ENCODE results near the gene MAPKAP1. TPM values are rescaled to one million over a fixed set of nuclear protein-coding genes. Genes with fewer than 3 reads are reported as not detected.
A peak's percentile ranks its signal among the peaks of the same experiment; 100 is the strongest.
"Not testable (repeated sequence)": the region's sequence is repeated elsewhere in the genome, so short reads cannot be mapped to it uniquely, and the experiment has no call there.

Gene MAPKAP1
- total RNA-seq, 2 experiments from 2014 or later: 55.3 to 57.9 TPM

DNA sequence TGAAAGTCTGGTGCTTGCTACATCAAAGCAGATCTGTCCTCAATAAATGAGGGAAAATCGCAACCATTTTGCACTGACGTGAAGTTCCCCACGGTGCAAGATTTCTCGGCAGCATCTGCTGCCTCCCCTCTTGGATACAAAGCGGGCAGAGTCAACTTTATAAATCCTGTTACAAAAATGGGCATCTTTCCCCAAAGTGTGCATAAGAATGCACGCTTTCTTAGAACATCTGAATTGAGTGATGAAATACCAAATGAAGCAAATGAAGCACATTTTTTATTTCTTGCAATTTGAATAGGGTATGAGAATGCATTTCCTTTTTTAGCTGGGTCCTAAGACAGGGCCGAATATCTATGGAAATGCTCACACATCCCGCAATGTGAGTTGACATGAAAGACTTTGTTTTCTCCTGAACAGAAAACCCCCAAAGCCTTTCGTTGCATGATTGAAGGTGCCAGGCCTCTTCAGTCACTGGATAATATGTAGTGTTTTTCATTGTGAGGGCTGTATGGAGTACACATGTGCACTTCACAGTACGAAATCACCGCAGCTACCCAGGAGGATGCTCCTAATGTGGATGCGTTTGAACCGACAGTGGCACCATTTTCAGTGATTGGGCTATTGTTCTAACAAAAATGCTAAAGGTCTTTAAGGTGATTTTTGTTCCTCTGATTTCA, 19.6 kb upstream of the MAPKAP1 start:
- no peaks in the 10 kb centered on the region for H3K4me1 Mint-ChIP-seq (ENCODE audit: low read depth)
- no peaks in the 10 kb centered on the region for H3K27me3 Mint-ChIP-seq
- H3K9me3 Mint-ChIP-seq: no peaks in the 10 kb centered on the region
- H3K36me3 Mint-ChIP-seq: no peaks in the 10 kb centered on the region
- POLR2A ChIA-PET: no interaction called here
- CTCF ChIA-PET: no interaction called here
- H3K4me3 Mint-ChIP-seq: no peak overlapping the region
- H3K27ac Mint-ChIP-seq: no peak overlapping the region
- DNase-seq: no peak
- intact Hi-C loops (cut with micrococcal nuclease): no loop called here

GRCh38 chr9:125707472-125707804, 430 bp upstream of the MAPKAP1 start:
- no peaks in the 10 kb centered on the region for H3K9me3 Mint-ChIP-seq
- peak overlapping the region; percentile 77 for H3K27ac Mint-ChIP-seq
- POLR2A ChIA-PET: interaction anchor here (1.2 to 1.7 kb wide), 4 partner anchors 38 to 186 kb away, joined by 4 to 9 read pairs (median 4); no protein-coding TSS in a partner anchor
- intact Hi-C loops (cut with micrococcal nuclease): loop anchor here (1.0 to 2.0 kb wide), 2 partner anchors 39 to 57 kb away; no protein-coding TSS in a partner anchor
- H3K4me3 Mint-ChIP-seq: peak overlapping the region; percentile 77
- peaks cover 5% of the 10 kb centered on the region for H3K36me3 Mint-ChIP-seq
- H3K27me3 Mint-ChIP-seq: no peaks in the 10 kb centered on the region
- DNase-seq: no peak
- peaks cover 35% of the 10 kb centered on the region for H3K4me1 Mint-ChIP-seq (ENCODE audit: low read depth)
- CTCF ChIA-PET: interaction anchor here (1.2 to 2.0 kb wide), 4 partner anchors 57 to 783 kb away, joined by 3 to 11 read pairs (median 5); no protein-coding TSS in a partner anchor

GRCh38 chr9:125705893-125706292, 1.1 kb downstream of the MAPKAP1 start:
- no peak for DNase-seq
- intact Hi-C loops (cut with micrococcal nuclease): loop anchor here (2.0 kb wide), 1 partner anchor 55 kb away; no protein-coding TSS in a partner anchor
- Mint-ChIP-seq H3K4me3 (peak overlapping the region; percentile 77), H3K36me3 (peaks cover 5% of the 10 kb centered on the region), H3K27ac (no peak overlapping the region), H3K9me3 (no peaks in the 10 kb centered on the region), H3K27me3 (no peaks in the 10 kb centered on the region), H3K4me1 (ENCODE audit: low read depth) (peaks cover 45% of the 10 kb centered on the region)
- CTCF ChIA-PET: interaction anchor here (2.0 kb wide), 1 partner anchor 148 kb away, joined by 11 read pairs; no protein-coding TSS in a partner anchor
- POLR2A ChIA-PET: interaction anchor here (0.8 to 1.7 kb wide), 3 partner anchors 42 to 111 kb away, joined by 3 to 4 read pairs (median 4); no protein-coding TSS in a partner anchor

GRCh38 chr9:125703662-125704061, 3.3 kb downstream of the MAPKAP1 start:
- no peak overlapping the region for H3K4me3 Mint-ChIP-seq
- peaks cover 52% of the 10 kb centered on the region for H3K4me1 Mint-ChIP-seq (ENCODE audit: low read depth)
- no peak for DNase-seq
- ChIA-PET POLR2A (interaction anchor here (0.6 to 1.2 kb wide), 3 partner anchors 30 to 469 kb away, joined by 3 to 4 read pairs (median 4); no protein-coding TSS in a partner anchor), CTCF (no interaction called here)
- H3K9me3 Mint-ChIP-seq: no peaks in the 10 kb centered on the region
- H3K27me3 Mint-ChIP-seq: no peaks in the 10 kb centered on the region
- intact Hi-C loops (cut with micrococcal nuclease): loop anchor here (5.0 kb wide), 2 partner anchors 41 to 124 kb away; no protein-coding TSS in a partner anchor
- H3K27ac Mint-ChIP-seq: no peak overlapping the region
- H3K36me3 Mint-ChIP-seq: peaks cover 5% of the 10 kb centered on the region

DNA sequence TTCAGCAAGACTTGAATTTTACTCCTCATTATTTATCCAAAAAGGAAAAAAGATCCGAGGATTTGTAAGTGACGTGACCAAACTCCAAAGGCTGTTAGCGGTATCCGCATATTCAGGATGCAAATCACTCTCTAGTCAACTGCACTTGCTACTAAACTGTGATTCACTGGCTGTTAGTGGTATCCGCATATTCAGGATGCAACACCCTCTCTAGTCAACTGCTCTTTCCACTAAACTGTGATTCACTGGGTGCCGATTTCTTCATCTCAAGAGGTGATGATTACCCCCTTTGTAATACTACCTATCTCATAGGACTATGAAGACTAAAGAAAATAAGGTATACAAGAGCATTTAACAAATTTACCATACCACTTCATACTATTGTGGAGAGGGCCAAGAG, 5.7 kb downstream of the MAPKAP1 start:
- H3K9me3 Mint-ChIP-seq: no peaks in the 10 kb centered on the region
- CTCF ChIA-PET: interaction anchor here (1.2 kb wide), 1 partner anchor 144 kb away, joined by 3 read pairs; no protein-coding TSS in a partner anchor
- peak overlapping the region; percentile 44 for H3K27ac Mint-ChIP-seq
- peaks cover 5% of the 10 kb centered on the region for H3K36me3 Mint-ChIP-seq
- H3K4me3 Mint-ChIP-seq: no peak overlapping the region
- DNase-seq: peak; percentile 31
- H3K27me3 Mint-ChIP-seq: no peaks in the 10 kb centered on the region
- POLR2A ChIA-PET: interaction anchor here (1.0 kb wide), 1 partner anchor 51 kb away, joined by 4 read pairs; no protein-coding TSS in a partner anchor
- H3K4me1 Mint-ChIP-seq (ENCODE audit: low read depth): peaks cover 60% of the 10 kb centered on the region
- intact Hi-C loops (cut with micrococcal nuclease): loop anchor here (1.0 to 5.0 kb wide), 6 partner anchors 39 to 816 kb away; no protein-coding TSS in a partner anchor

- Mint-ChIP-seq H3K27me3 (no peaks in the 10 kb centered on the region), H3K36me3 (peaks cover 5% of the 10 kb centered on the region), H3K4me1 (ENCODE audit: low read depth) (peaks cover 55% of the 10 kb centered on the region), H3K4me3 (peak overlapping the region; percentile 3), H3K27ac (peak overlapping the region; percentile 44), H3K9me3 (no peaks in the 10 kb centered on the region)
- ChIA-PET CTCF (interaction anchor here (0.6 to 1.2 kb wide), 2 partner anchors 140 to 143 kb away, joined by 3 read pairs; no protein-coding TSS in a partner anchor), POLR2A (interaction anchor here (1.0 kb wide), 1 partner anchor 50 kb away, joined by 4 read pairs; no protein-coding TSS in a partner anchor)
- DNase-seq: peak; percentile 71
- intact Hi-C loops (cut with micrococcal nuclease): loop anchor here (1.0 to 5.0 kb wide), 6 partner anchors 38 to 817 kb away; no protein-coding TSS in a partner anchor
Measured at GRCh38 chr9:125700791-125701190, 6.2 kb downstream of the MAPKAP1 start.

DNA sequence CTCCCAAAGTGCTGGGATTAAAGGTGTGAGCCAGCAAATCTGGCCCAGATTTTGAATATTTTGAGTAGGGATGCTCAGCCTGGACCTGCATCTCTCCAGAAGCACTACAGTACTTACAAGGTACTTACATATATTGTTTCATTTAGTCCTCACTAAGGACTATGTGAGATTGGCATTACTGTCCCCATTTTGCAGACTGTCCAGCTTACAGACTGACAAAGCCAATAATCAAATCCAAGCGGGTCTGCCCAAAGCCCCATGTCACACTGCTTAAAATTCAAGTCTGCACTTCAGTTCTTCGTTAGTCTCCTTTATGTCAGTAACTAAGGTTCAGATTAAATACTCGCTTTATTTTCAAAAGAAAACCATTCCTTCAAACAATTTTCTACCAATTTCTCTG, 7.1 kb downstream of the MAPKAP1 start:
- POLR2A ChIA-PET: no interaction called here
- Mint-ChIP-seq H3K9me3 (no peaks in the 10 kb centered on the region), H3K36me3 (peaks cover 5% of the 10 kb centered on the region), H3K27ac (no peak overlapping the region), H3K27me3 (no peaks in the 10 kb centered on the region), H3K4me1 (ENCODE audit: low read depth) (peaks cover 46% of the 10 kb centered on the region), H3K4me3 (no peak overlapping the region)
- intact Hi-C loops (cut with micrococcal nuclease): loop anchor here (2.0 to 5.0 kb wide), 3 partner anchors 38 to 179 kb away; no protein-coding TSS in a partner anchor
- no peak for DNase-seq
- CTCF ChIA-PET: no interaction called here

DNA sequence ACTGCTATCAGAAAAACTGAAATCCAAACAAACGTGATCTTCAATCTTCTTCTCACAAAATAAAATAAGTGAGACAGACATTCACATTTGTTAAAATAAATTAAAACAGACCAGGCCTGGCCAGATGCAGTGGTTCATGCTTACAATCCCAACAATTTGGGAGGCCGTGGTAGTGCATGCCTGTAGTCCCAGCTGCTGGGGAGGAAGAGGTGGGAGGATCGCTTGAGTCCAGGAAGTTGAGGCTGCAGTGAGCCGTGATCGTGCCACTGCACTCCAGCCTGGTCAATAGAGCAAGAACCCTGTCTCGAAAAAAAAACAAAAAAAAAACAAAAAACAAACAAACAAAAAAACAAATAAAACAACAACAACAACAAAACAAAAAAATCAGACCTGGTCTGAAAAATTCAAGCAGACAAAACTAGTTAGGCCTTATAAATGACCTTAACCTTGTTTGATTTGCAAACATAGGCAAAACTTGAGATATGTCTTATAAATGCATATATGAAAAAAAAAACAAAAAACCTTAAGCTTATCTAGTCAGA, 10.8 kb downstream of the MAPKAP1 start:
- CTCF ChIA-PET: no interaction called here
- intact Hi-C loops (cut with micrococcal nuclease): no loop called here
- no peak overlapping the region for H3K27ac Mint-ChIP-seq

DNA sequence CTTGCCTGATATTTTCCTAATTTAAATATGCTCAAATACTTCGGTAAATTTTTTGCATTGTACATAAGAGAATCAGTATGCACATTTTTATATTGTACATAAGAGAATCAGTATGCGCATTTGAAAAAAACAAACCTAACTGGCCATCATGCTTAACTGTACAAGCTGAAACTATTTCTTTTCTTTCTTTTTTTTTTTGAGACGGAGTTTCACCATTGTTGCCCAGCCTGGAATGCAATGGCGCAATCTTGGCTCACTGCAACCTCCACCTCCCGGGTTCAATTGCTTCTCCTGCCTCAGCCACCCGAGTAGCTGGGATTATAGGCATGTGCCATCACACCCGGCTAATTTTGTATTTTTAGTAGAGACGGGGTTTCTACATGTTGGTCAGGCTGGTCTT, 11.5 kb downstream of the MAPKAP1 start:
- POLR2A ChIA-PET; DNase-seq; H3K27me3 Mint-ChIP-seq; CTCF ChIA-PET; H3K9me3 Mint-ChIP-seq; H3K36me3 Mint-ChIP-seq; H3K4me3 Mint-ChIP-seq; H3K27ac Mint-ChIP-seq; intact Hi-C loops (cut with micrococcal nuclease): not testable (repeated sequence)
- peaks cover 21% of the 10 kb centered on the region for H3K4me1 Mint-ChIP-seq (ENCODE audit: low read depth)

More for the DNA sequence above, 10.8 kb downstream of the MAPKAP1 start:
- Mint-ChIP-seq H3K27me3 (no peaks in the 10 kb centered on the region), H3K36me3 (peaks cover 3% of the 10 kb centered on the region), H3K9me3 (no peaks in the 10 kb centered on the region), H3K4me1 (ENCODE audit: low read depth) (peaks cover 24% of the 10 kb centered on the region), H3K4me3 (no peak overlapping the region)
- DNase-seq: no peak
- POLR2A ChIA-PET: no interaction called here

DNA sequence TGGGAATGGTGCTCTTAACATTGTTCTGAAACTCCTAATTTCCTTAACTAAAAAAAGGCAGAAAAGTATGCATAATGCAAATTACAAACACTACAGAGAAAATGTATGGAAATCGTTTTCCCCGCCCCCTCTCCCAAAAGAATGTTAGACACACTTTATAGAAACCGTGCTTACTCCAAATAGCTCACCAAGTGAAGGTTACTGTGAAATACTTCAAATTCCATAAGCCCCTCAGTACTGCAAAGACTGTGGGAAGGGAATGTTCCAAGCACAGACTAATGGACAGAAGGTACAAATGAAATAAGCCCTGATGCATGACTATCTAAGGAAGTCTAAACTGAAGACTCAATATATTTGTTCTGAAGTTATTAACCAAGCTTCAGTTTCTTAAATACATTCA, 12.5 kb downstream of the MAPKAP1 start:
- H3K27me3 Mint-ChIP-seq: no peaks in the 10 kb centered on the region
- H3K4me1 Mint-ChIP-seq (ENCODE audit: low read depth): peaks cover 25% of the 10 kb centered on the region
- CTCF ChIA-PET: no interaction called here

GRCh38 chr9:125693492-125693891, 13.5 kb downstream of the MAPKAP1 start:
- H3K27ac Mint-ChIP-seq; H3K9me3 Mint-ChIP-seq; POLR2A ChIA-PET; intact Hi-C loops (cut with micrococcal nuclease); H3K27me3 Mint-ChIP-seq; H3K4me3 Mint-ChIP-seq; H3K36me3 Mint-ChIP-seq; CTCF ChIA-PET; DNase-seq: not testable (repeated sequence)
- H3K4me1 Mint-ChIP-seq (ENCODE audit: low read depth): peaks cover 21% of the 10 kb centered on the region

More for the DNA sequence above, 12.5 kb downstream of the MAPKAP1 start:
- H3K9me3 Mint-ChIP-seq: no peaks in the 10 kb centered on the region
- peaks cover 3% of the 10 kb centered on the region for H3K36me3 Mint-ChIP-seq
- intact Hi-C loops (cut with micrococcal nuclease): no loop called here
- POLR2A ChIA-PET: interaction anchor here (0.6 kb wide), 1 partner anchor 44 kb away, joined by 3 read pairs; no protein-coding TSS in a partner anchor
- no peak overlapping the region for H3K4me3 Mint-ChIP-seq
- no peak for DNase-seq
- no peak overlapping the region for H3K27ac Mint-ChIP-seq

GRCh38 chr9:125691869-125692268, 15.1 kb downstream of the MAPKAP1 start:
- POLR2A ChIA-PET: no interaction called here
- no peak overlapping the region for H3K4me3 Mint-ChIP-seq
- no peaks in the 10 kb centered on the region for H3K9me3 Mint-ChIP-seq
- DNase-seq: no peak
- CTCF ChIA-PET: no interaction called here
- H3K27me3 Mint-ChIP-seq: no peaks in the 10 kb centered on the region
- no peak overlapping the region for H3K27ac Mint-ChIP-seq
- peaks cover 12% of the 10 kb centered on the region for H3K4me1 Mint-ChIP-seq (ENCODE audit: low read depth)
- intact Hi-C loops (cut with micrococcal nuclease): no loop called here
- peaks cover 3% of the 10 kb centered on the region for H3K36me3 Mint-ChIP-seq

All from activated CD4-positive, alpha-beta memory T cell treated with anti-CD3 and anti-CD28 coated beads for 36 hours (primary cell).